ENCODE results near the gene NFYA. TPM values are rescaled to one million over a fixed set of nuclear protein-coding genes. Genes with fewer than 3 reads are reported as not detected.

The NFYA gene
- total RNA-seq, 1 experiment from 2014 or later: 34.7 TPM

GRCh38 chr6:41039060-41039998, 33.4 kb upstream of the NFYA start, which contains the start of gene UNC5CL:
Gene UNC5CL (minus strand): TSS chr6:41039221. CDS start chr6:41035074, 4,147 bp downstream.
- Mint-ChIP-seq H3K27ac (peak within 1 kb of the TSS; percentile 25; the same call in 1 of the 2 replicates), H3K36me3 (no peaks in the 10 kb centered on the region), H3K9me3 (no peaks in the 10 kb centered on the region), H3K4me3 (no peak within 1 kb of the TSS), H3K4me1 (peaks cover 15% of the 10 kb centered on the region), H3K27me3 (ENCODE audit: low read depth) (no peaks in the 10 kb centered on the region)
- TF ChIP-seq, protein P1, sequence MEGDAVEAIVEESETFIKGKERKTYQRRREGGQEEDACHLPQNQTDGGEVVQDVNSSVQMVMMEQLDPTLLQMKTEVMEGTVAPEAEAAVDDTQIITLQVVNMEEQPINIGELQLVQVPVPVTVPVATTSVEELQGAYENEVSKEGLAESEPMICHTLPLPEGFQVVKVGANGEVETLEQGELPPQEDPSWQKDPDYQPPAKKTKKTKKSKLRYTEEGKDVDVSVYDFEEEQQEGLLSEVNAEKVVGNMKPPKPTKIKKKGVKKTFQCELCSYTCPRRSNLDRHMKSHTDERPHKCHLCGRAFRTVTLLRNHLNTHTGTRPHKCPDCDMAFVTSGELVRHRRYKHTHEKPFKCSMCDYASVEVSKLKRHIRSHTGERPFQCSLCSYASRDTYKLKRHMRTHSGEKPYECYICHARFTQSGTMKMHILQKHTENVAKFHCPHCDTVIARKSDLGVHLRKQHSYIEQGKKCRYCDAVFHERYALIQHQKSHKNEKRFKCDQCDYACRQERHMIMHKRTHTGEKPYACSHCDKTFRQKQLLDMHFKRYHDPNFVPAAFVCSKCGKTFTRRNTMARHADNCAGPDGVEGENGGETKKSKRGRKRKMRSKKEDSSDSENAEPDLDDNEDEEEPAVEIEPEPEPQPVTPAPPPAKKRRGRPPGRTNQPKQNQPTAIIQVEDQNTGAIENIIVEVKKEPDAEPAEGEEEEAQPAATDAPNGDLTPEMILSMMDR (IDR thresholded peaks at IDR 0.05): peak; percentile 64
- TF ChIP-seq, protein P2, sequence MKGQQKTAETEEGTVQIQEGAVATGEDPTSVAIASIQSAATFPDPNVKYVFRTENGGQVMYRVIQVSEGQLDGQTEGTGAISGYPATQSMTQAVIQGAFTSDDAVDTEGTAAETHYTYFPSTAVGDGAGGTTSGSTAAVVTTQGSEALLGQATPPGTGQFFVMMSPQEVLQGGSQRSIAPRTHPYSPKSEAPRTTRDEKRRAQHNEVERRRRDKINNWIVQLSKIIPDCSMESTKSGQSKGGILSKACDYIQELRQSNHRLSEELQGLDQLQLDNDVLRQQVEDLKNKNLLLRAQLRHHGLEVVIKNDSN (CRISPR knock-in tag; IDR thresholded peaks at IDR 0.05): no peak
- ATAC-seq: peak; percentile 79
- peak; percentile 77 for DNase-seq (ENCODE audit: low spot score)
- CTCF ChIA-PET: interaction anchor here (0.6 to 4.5 kb wide), 27 partner anchors 9 to 711 kb away, joined by 3 to 94 read pairs (median 5); partner anchors contain the start of genes APOBEC2, NFYA and OARD1
- POLR2A ChIA-PET: interaction anchor here (1.3 kb wide), 1 partner anchor 11 kb away, joined by 5 read pairs; no protein-coding TSS in a partner anchor

- ChIA-PET CTCF (interaction anchor here (1.0 to 4.5 kb wide), 12 partner anchors 8 to 187 kb away, joined by 3 to 94 read pairs (median 9); partner anchors contain the start of genes APOBEC2, NFYA and OARD1), POLR2A (no interaction called here)
- H3K4me1 Mint-ChIP-seq: peaks cover 15% of the 10 kb centered on the region
- DNase-seq (ENCODE audit: low spot score) (no peak), ATAC-seq (no peak)
- H3K27ac Mint-ChIP-seq: no peak overlapping the region; the same call in 1 of the 2 replicates
- no peaks in the 10 kb centered on the region for H3K27me3 Mint-ChIP-seq (ENCODE audit: low read depth)
- H3K9me3 Mint-ChIP-seq: no peaks in the 10 kb centered on the region
- no peaks in the 10 kb centered on the region for H3K36me3 Mint-ChIP-seq
- no peak overlapping the region for H3K4me3 Mint-ChIP-seq
- TF ChIP-seq, protein P3, sequence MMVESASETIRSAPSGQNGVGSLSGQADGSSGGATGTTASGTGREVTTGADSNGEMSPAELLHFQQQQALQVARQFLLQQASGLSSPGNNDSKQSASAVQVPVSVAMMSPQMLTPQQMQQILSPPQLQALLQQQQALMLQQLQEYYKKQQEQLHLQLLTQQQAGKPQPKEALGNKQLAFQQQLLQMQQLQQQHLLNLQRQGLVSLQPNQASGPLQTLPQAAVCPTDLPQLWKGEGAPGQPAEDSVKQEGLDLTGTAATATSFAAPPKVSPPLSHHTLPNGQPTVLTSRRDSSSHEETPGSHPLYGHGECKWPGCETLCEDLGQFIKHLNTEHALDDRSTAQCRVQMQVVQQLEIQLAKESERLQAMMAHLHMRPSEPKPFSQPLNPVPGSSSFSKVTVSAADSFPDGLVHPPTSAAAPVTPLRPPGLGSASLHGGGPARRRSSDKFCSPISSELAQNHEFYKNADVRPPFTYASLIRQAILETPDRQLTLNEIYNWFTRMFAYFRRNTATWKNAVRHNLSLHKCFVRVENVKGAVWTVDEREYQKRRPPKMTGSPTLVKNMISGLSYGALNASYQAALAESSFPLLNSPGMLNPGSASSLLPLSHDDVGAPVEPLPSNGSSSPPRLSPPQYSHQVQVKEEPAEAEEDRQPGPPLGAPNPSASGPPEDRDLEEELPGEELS (CRISPR knock-in tag; IDR thresholded peaks at IDR 0.05): no peak
- TF ChIP-seq GRHL2 (CRISPR knock-in tag; IDR thresholded peaks at IDR 0.05; ENCODE audit: insufficient replicate concordance, severe bottlenecking): no peak
- TF ChIP-seq ZNF121 (CRISPR knock-in tag; IDR thresholded peaks at IDR 0.05): no peak
- TF ChIP-seq JAZF1 (CRISPR knock-in tag; IDR thresholded peaks at IDR 0.05): no peak
- no peak for TF ChIP-seq AFF4 (CRISPR knock-in tag; IDR thresholded peaks at IDR 0.05; ENCODE audit: borderline replicate concordance)
- TF ChIP-seq, protein P4, sequence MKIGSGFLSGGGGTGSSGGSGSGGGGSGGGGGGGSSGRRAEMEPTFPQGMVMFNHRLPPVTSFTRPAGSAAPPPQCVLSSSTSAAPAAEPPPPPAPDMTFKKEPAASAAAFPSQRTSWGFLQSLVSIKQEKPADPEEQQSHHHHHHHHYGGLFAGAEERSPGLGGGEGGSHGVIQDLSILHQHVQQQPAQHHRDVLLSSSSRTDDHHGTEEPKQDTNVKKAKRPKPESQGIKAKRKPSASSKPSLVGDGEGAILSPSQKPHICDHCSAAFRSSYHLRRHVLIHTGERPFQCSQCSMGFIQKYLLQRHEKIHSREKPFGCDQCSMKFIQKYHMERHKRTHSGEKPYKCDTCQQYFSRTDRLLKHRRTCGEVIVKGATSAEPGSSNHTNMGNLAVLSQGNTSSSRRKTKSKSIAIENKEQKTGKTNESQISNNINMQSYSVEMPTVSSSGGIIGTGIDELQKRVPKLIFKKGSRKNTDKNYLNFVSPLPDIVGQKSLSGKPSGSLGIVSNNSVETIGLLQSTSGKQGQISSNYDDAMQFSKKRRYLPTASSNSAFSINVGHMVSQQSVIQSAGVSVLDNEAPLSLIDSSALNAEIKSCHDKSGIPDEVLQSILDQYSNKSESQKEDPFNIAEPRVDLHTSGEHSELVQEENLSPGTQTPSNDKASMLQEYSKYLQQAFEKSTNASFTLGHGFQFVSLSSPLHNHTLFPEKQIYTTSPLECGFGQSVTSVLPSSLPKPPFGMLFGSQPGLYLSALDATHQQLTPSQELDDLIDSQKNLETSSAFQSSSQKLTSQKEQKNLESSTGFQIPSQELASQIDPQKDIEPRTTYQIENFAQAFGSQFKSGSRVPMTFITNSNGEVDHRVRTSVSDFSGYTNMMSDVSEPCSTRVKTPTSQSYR (CRISPR knock-in tag; IDR thresholded peaks at IDR 0.05): no peak
- no peak for TF ChIP-seq SMAD3 (CRISPR knock-in tag; IDR thresholded peaks at IDR 0.05; ENCODE audit: borderline replicate concordance)
- TF ChIP-seq FOXP1 (CRISPR knock-in tag; IDR thresholded peaks at IDR 0.05; ENCODE audit: borderline replicate concordance): no peak
- TF ChIP-seq ZNF532 (CRISPR knock-in tag; IDR thresholded peaks at IDR 0.05; ENCODE audit: borderline replicate concordance): no peak
- no peak for TF ChIP-seq ZBTB21 (CRISPR knock-in tag; IDR thresholded peaks at IDR 0.05; ENCODE audit: borderline replicate concordance)
These were observed 32.5 kb upstream of the NFYA start for GRCh38 chr6:41040101-41040939.

All from WTC11 (cell line).